ENCODE measurements around the gene P4HB.

Gene P4HB

GRCh38 chr17:81859906-81860755 is at the start of gene P4HB:
Gene P4HB (minus strand): TSS chr17:81860535. CDS start chr17:81860471, 64 bp downstream.
- DNase-seq, result no peak

- DNase-seq, result no peak
Measured at GRCh38 chr17:81909231-81909630, 48.9 kb upstream of the P4HB start.

GRCh38 chr17:81908793-81909192 is 48.5 kb upstream of the P4HB start:
- no peak for DNase-seq

DNA sequence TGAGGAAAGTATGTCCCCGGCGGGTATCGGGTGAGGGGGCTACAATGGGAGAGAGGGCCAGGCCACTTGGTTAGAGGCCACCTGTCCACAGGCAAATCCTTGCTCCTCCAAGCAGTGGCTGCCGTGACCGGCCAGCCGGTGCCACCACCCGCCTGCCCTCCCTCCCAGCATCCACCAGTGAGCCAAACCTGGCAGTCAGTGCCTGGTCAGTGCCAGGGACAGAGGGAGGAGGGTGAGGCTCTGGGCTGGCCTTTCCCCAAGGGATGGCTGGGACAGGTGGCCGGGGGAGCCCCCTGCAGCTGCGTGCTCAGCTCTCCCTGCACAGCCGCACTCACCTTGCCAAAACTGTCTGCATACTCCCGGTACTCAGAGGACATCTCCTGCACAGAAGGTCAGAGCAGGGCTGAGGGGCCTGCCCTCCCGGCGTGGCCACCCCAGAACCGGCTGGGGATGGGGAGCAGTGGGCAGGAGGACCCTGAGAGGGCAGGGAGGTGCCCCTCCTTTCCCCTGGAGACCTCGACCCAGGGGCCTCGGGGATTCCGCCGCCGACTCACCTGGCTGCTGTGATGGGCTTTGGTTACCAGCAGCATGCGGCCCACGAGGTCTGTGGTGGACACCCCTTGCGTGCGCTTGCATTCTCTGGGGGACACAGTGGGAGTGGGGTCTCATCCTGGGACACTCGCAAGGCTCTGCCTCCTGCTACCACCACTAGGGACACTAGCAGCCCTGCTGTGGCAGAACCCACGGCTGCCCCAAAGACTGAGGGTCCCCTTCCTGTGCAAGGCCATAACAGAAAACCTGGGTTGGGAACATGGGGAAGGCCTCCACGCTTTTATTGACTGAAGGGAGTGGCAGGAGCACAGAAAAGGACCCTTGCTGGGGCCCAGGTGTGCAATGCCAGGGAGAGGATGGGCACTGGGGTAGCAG is 47.1 kb upstream of the P4HB start:
- no peak for DNase-seq

- DNase-seq, result no peak
Measured at GRCh38 chr17:81906476-81907218, 46.3 kb upstream of the P4HB start.

GRCh38 chr17:81905993-81906392 is 45.7 kb upstream of the P4HB start:
- DNase-seq, result no peak

GRCh38 chr17:81905424-81905875 is 45.1 kb upstream of the P4HB start:
- DNase-seq, result no peak

GRCh38 chr17:81904600-81905423 is 44.5 kb upstream of the P4HB start:
- DNase-seq, result no peak

- DNase-seq, result no peak
Measured at GRCh38 chr17:81903896-81904599, 43.7 kb upstream of the P4HB start.

- no peak for DNase-seq
Measured at GRCh38 chr17:81903415-81903831, 43.1 kb upstream of the P4HB start.

DNA sequence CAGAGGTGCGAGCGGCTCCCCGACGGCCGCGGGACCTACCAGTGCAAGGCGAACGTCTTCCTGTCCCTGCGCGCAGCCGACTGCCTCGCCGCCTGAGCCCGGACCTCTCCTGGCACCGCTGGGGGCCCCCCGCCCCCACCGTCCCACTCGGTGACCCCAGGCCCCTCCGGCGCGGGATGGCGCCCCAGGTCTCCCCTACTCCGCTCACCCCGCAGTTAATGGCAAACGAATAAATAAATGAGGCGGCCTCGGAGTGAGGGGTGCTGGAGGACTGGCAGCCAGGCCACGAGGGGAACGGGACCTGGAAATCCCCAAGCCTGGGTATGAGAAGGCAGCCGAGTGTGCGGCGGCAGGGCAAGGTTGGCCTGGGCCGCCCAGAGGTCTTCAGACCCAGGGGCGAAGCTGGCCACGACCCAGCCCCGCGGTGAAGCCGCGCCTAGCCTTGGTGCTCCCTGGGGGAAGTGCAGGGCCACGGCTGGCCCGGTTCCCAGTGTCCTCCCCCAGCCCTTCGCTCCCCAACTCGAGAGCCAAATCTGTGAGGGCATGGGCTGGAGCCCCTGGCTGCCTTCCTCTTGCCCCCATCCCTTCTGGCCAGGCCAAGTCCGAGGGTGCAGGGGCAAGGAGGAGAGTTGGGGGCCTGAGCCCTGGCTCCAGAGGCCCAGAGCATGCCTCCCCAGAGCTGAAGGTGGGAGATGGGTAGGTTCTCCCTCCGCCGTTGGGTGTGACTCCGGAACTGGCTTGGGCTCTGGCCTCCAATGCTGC is 42.5 kb upstream of the P4HB start:
- no peak for DNase-seq

DNA sequence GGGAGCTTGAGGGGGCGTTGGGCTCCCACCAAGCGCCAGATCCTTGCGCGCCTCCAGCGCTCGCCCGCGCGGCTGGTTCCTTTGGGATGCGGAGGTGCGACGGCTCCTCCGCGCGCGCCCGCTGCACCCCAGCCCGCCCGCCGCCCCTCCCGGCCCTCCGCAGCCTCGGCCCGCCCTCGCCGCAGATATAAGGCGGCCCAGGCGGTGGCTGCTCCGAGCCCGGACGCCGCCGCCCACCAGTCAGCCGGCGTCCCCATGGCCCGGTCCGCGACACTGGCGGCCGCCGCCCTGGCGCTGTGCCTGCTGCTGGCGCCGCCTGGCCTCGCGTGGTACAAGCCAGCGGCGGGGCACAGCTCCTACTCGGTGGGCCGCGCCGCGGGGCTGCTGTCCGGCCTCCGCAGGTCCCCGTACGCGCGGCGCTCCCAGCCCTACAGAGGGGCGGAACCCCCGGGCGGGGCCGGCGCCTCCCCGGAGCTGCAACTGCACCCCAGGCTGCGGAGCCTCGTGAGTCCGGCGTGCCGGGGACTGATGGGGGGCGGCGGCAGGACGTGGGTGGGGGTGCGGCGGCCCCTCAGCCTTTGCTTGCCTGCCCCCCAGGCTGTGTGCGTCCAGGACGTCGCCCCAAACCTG is 41.8 kb upstream of the P4HB start, which contains the start of gene NPB:
Gene NPB (plus strand): TSS at position 216 of the 630 bp plus-strand sequence. CDS start 40 bp downstream, at position 256.
- DNase-seq, result no peak

DNA sequence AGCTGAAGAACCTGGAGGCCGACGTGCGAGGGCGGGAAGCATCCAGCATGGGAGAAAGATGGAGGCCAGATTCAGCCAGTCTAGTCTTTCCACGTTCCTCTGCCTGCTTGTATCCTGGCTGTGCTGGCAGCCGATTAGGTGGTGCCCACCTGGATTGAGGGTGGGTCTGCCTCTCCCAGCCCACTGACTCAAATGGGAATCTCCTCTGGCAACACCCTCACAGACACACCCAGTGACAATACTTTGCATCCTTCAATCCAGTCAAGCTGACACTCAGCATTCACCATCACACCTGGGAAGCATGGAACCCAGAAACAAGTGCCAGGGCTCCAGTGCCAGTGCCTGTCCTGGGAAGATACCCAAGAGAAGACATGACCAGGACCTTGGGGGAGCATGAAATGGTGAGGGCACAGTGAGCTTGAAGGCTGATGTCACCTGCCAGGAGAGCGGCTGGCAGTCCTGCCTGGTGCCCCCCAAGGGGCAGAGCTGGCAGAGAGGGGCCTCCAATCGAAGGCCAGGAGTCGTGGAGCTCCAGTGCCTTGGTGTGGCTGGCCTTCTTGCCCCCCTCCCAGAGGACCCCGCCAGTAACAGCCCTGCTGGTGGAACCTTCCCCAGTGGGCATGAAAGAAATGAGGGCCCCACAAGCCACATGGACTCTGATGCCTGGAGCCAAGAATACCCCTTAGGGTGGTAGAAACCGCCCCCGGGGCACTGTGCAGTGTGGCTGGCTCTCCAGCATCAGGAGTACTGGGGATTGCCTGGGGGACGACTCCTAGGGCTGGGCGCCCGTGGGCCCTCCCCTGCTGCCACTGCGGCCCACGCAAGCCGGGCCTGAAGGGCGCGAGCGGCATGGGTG is 41.1 kb upstream of the P4HB start:
- no peak for DNase-seq

- no peak for DNase-seq
Measured at GRCh38 chr17:81900181-81900820, 40.0 kb upstream of the P4HB start.

- DNase-seq, result no peak
Measured at GRCh38 chr17:81899514-81900166, 39.3 kb upstream of the P4HB start.

- no peak for DNase-seq
Measured at GRCh38 chr17:81898885-81899284, 38.5 kb upstream of the P4HB start.

GRCh38 chr17:81898029-81898866 is 37.9 kb upstream of the P4HB start:
- no peak for DNase-seq
